Glutamatergic neuron (in vitro differentiated cells): Measurements from ENCODE around the gene TSN. TPM values are rescaled to one million over a fixed set of nuclear protein-coding genes. Genes with fewer than 3 reads are reported as not detected.

ENCODE experiments used
- DNase-seq: peaks from one replicate; pipeline ENCODE4 v3.0.0; 2022
- H3K27ac Mint-ChIP-seq: one replicate; pipeline ENCODE4 v1.8.0; 2020; ENCODE audit warnings: mild to moderate bottlenecking, mixed read lengths, inconsistent platforms; ENCODE audit not compliant: unreplicated experiment
- H3K27me3 Mint-ChIP-seq: one replicate; pipeline ENCODE4 v1.8.0; 2020; ENCODE audit warnings: mild to moderate bottlenecking, moderate library complexity, mixed read lengths, inconsistent platforms; ENCODE audit not compliant: unreplicated experiment
- H3K36me3 Mint-ChIP-seq: one replicate; pipeline ENCODE4 v1.8.0; 2020; ENCODE audit warnings: mild to moderate bottlenecking, mixed read lengths, inconsistent platforms; ENCODE audit not compliant: unreplicated experiment
- H3K4me1 Mint-ChIP-seq: one replicate; pipeline ENCODE4 v1.8.0; 2020; ENCODE audit warnings: mild to moderate bottlenecking, low read depth, mixed read lengths, inconsistent platforms; ENCODE audit not compliant: unreplicated experiment
- H3K4me3 Mint-ChIP-seq: one replicate; pipeline ENCODE4 v1.8.0; 2020; ENCODE audit warnings: mild to moderate bottlenecking, mixed read lengths, inconsistent platforms; ENCODE audit not compliant: unreplicated experiment
- H3K9me3 Mint-ChIP-seq: one replicate; pipeline ENCODE4 v1.8.0; 2020; ENCODE audit warnings: mild to moderate bottlenecking, moderate library complexity, mixed read lengths, inconsistent platforms; ENCODE audit not compliant: unreplicated experiment
- long read RNA-seq: library from polyadenylated mRNA; unstranded; transcript quantifications from one replicate; pipeline ENCODE4 v2.0.0, GENCODE V29; 2020; ENCODE audit not compliant: unreplicated experiment
- total RNA-seq: library from RNA; stranded (reverse); fragmentation: NEBNext Ultra II Directional; extraction: Animal tissue kit (Norgen Biotek cat#: 25700); gene quantifications from one replicate; pipeline ENCODE4 v1.2.1, GENCODE V29; 2021; ENCODE audit not compliant: unreplicated experiment
- TF ChIP-seq, protein P1 (sequence below): fragments of 200-600 bp; sonication (generic); IDR thresholded peaks from one replicate; pipeline ENCODE4 v1.5.0; 2021; ENCODE audit not compliant: partially characterized antibody, unreplicated experiment

TSN gene
- total RNA-seq = 47.8 TPM
- long read RNA-seq, transcript TSN-201 (6 exons, 3,420 nt) = major isoform, 49 of 56 reads
- long read RNA-seq, partial matches to known transcripts = 0 of 56 reads
- long read RNA-seq, other reads (novel, unspliced or antisense) = 5 of 56 reads

- TF ChIP-seq, protein P1, sequence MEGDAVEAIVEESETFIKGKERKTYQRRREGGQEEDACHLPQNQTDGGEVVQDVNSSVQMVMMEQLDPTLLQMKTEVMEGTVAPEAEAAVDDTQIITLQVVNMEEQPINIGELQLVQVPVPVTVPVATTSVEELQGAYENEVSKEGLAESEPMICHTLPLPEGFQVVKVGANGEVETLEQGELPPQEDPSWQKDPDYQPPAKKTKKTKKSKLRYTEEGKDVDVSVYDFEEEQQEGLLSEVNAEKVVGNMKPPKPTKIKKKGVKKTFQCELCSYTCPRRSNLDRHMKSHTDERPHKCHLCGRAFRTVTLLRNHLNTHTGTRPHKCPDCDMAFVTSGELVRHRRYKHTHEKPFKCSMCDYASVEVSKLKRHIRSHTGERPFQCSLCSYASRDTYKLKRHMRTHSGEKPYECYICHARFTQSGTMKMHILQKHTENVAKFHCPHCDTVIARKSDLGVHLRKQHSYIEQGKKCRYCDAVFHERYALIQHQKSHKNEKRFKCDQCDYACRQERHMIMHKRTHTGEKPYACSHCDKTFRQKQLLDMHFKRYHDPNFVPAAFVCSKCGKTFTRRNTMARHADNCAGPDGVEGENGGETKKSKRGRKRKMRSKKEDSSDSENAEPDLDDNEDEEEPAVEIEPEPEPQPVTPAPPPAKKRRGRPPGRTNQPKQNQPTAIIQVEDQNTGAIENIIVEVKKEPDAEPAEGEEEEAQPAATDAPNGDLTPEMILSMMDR = no peak
- H3K27ac Mint-ChIP-seq = peak within 1 kb of the TSS; percentile 94
- peak within 1 kb of the TSS; percentile 97 for H3K4me3 Mint-ChIP-seq
- DNase-seq = peak; percentile 98
- H3K4me1 Mint-ChIP-seq = peaks cover 5% of the 10 kb centered on the region
- no peaks in the 10 kb centered on the region for H3K36me3 Mint-ChIP-seq
- peaks cover 3% of the 10 kb centered on the region for H3K9me3 Mint-ChIP-seq
- peaks cover 10% of the 10 kb centered on the region for H3K27me3 Mint-ChIP-seq
These were observed at the start of gene TSN for GRCh38 chr2:121755237-121756111. Gene TSN, plus strand, starts transcription at chr2:121755651. Its CDS starts 129 bp downstream, at chr2:121755780.

DNA sequence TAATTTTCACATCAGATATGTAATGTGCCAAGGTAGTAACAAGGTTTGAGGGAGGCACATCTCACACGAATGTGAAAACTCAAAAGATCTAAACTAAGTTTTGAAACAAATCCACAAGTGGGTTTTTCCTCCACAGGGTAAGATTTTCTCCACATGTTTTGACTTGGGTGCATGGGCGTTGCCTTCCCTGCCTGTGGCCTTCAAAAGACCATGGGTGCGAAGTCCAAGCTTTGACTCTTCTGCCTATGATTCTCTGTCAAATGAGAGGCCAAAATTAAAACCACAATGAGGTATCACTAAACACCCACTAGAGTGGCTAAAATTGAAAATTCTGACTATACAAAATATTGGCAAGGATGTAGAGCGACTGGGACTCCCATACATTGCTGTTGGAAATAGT is 49.5 kb upstream of the TSN start:
- Mint-ChIP-seq H3K4me3 (no peak overlapping the region), H3K27ac (no peak overlapping the region), H3K4me1 (no peaks in the 10 kb centered on the region), H3K36me3 (no peaks in the 10 kb centered on the region), H3K9me3 (peaks cover 2% of the 10 kb centered on the region), H3K27me3 (peaks cover 2% of the 10 kb centered on the region)
- no peak for DNase-seq
- TF ChIP-seq, protein P1 = no peak

DNA sequence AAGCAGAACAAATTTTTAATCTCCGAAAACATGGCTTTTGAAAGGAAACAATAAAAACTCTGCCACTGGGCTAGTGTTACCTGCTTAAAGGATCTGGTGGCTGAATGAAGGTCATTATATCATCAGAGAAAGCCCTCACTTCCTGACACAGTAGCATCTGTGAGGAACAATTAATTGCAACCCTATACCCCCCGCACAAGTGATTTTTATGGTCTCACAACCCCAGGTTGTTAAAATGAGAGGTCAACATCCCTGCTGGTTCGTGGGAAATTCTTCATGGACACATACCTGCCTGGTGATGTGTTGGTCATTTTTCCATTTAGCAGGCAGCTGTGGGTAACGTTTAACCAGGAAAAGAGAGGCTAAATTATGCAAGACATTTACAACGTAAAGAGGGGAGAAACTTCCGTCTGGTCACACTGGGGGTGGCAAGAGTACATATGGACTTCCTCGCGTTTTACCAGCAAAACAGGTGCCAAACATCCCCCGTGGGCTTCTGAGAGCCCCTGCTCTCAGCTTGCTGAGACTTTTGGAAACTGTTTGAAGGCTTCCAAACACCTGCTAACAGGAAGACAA is 48.0 kb upstream of the TSN start:
- Mint-ChIP-seq H3K36me3 (no peaks in the 10 kb centered on the region), H3K27me3 (peaks cover 2% of the 10 kb centered on the region), H3K9me3 (peaks cover 2% of the 10 kb centered on the region), H3K27ac (no peak overlapping the region), H3K4me1 (no peaks in the 10 kb centered on the region), H3K4me3 (no peak overlapping the region)
- DNase-seq = no peak
- TF ChIP-seq, protein P1 = no peak

- Mint-ChIP-seq H3K4me3 (no peak overlapping the region), H3K9me3 (peaks cover 2% of the 10 kb centered on the region), H3K4me1 (no peaks in the 10 kb centered on the region), H3K27me3 (peaks cover 2% of the 10 kb centered on the region), H3K27ac (no peak overlapping the region), H3K36me3 (no peaks in the 10 kb centered on the region)
- DNase-seq = no peak
- TF ChIP-seq, protein P1 = no peak
These were observed 47.5 kb upstream of the TSN start for GRCh38 chr2:121707920-121708361.
